OCI-LY1 (cell line): Measurements from ENCODE around the gene KLK11.

ENCODE experiments used
- H2AFZ ChIP-seq: fragments of 200-600 bp; sonication (generic), shearing (Covaris generic); 2 replicates; pipeline ENCODE4 v1.6.0; 2014; ENCODE audit warnings: antibody characterized with exemption, mild to moderate bottlenecking, low read length
- H3F3A ChIP-seq: fragments of 200-600 bp; sonication (generic), shearing (Covaris generic); 2 replicates; pipeline ENCODE4 v1.6.0; 2014; ENCODE audit warnings: mild to moderate bottlenecking, antibody characterized with exemption, low read length, moderate library complexity; ENCODE audit not compliant: insufficient read depth
- H3K27ac ChIP-seq: fragments of 200-600 bp; sonication (generic); 2 replicates; pipeline ENCODE4 v1.5.1; 2014; ENCODE audit warnings: low read length, mixed run types, mild to moderate bottlenecking, low read depth; ENCODE audit not compliant: poor library complexity, severe bottlenecking
- H3K27me3 ChIP-seq: fragments of 200-600 bp; sonication (generic); 2 replicates; pipeline ENCODE4 v1.6.0; 2014; ENCODE audit warnings: antibody characterized with exemption, mild to moderate bottlenecking, low read length, moderate library complexity; ENCODE audit not compliant: insufficient read depth
- H3K36me3 ChIP-seq: fragments of 200-600 bp; sonication (generic); 2 replicates; pipeline ENCODE4 v1.6.1; 2014; ENCODE audit warnings: mild to moderate bottlenecking, antibody characterized with exemption, low read length, moderate library complexity, mixed read lengths; ENCODE audit not compliant: insufficient read depth
- H3K4me1 ChIP-seq: fragments of 200-600 bp; sonication (generic); 2 replicates; pipeline ENCODE4 v1.5.1; 2014; ENCODE audit warnings: mild to moderate bottlenecking, low read length, moderate library complexity; ENCODE audit not compliant: insufficient read depth, severe bottlenecking
- H3K4me2 ChIP-seq: fragments of 200-600 bp; sonication (generic), shearing (Covaris generic); 2 replicates; pipeline ENCODE4 v1.6.1; 2014; ENCODE audit warnings: low read length
- H3K4me3 ChIP-seq: fragments of 200-600 bp; sonication (generic); 2 replicates; pipeline ENCODE4 v1.5.1; 2014; ENCODE audit warnings: low read length, low read depth, mild to moderate bottlenecking, mixed read lengths; ENCODE audit not compliant: poor library complexity, severe bottlenecking
- H3K79me2 ChIP-seq: fragments of 200-600 bp; shearing (Covaris generic); 2 replicates; pipeline ENCODE4 v1.6.1; 2016; ENCODE audit warnings: mixed run types, low read length, mixed read lengths; ENCODE audit not compliant: insufficient read depth
- H3K9ac ChIP-seq: fragments of 200-600 bp; sonication (generic), shearing (Covaris generic); 2 replicates; pipeline ENCODE4 v1.6.1; 2014; ENCODE audit warnings: mild to moderate bottlenecking, low read length, mixed read lengths
- H3K9me2 ChIP-seq: fragments of 200-600 bp; sonication (generic), shearing (Covaris generic); 2 replicates; pipeline ENCODE4 v1.6.1; 2014; ENCODE audit warnings: low read depth, mild to moderate bottlenecking, low read length, mixed read lengths
- H3K9me3 ChIP-seq: fragments of 200-600 bp; shearing (Covaris generic); 2 replicates; pipeline ENCODE4 v1.6.1; 2014; ENCODE audit warnings: low read length, mixed read lengths
- H4K20me1 ChIP-seq: fragments of 200-600 bp; sonication (generic), shearing (Covaris generic); 2 replicates; pipeline ENCODE4 v1.6.0; 2016; ENCODE audit warnings: mild to moderate bottlenecking, low read length; ENCODE audit not compliant: insufficient read depth
- EZH2 ChIP-seq: fragments of 200-600 bp; sonication (generic), shearing (Covaris generic); IDR thresholded peaks from 2 replicates; pipeline ENCODE4 v1.8.0; 2017; ENCODE audit warnings: borderline replicate concordance, mixed run types, mild to moderate bottlenecking, antibody characterized with exemption, low read length, moderate library complexity, mixed read lengths
- TF ChIP-seq, protein P1 (sequence below): fragments of 200-600 bp; sonication (generic), shearing (Covaris generic); IDR thresholded peaks from 2 replicates; pipeline ENCODE4 v1.5.1; 2017; ENCODE audit warnings: mild to moderate bottlenecking, antibody characterized with exemption, low read length, moderate library complexity, mixed read lengths

The KLK11 gene

DNA sequence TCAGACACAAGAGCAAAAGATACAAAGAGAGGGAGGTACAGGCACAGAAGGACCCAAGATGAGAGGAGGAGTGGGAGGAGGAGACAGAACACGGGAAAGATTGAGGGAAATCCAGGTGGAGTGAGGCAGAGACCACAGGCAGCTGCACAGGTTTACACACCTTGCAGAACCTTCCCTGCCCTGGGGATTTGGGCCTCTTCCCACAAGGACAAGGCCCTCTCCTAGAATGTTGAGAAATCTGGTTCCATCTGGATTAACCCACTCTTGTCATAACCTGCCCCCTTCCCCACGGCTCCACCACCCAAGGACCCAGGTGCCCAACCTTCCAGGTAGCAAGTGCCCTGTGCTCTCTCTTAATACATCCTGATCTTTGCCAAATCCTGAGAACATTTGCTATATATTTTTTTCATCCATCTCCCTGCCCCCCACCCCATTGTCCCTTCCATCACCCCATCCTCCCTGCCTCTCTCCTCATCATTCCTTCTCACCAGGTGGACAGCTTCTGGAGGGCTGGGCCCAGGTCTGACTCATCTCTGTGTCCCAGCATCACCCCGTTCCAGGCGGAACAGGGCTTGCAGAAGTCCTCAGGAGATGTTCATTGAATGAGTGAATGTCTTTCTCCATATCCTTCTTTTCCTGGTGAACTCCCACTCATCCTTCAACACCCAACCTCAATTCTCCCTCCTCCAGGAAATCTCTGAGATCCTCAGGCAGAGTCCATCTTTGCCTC lies 16.2 kb downstream of the KLK11 start:
- H3K27ac ChIP-seq = no peak overlapping the region
- H3K79me2 ChIP-seq = no peaks in the 10 kb centered on the region
- H3K9ac ChIP-seq = no peak overlapping the region
- H3K9me2 ChIP-seq = no peaks in the 10 kb centered on the region
- H3K4me1 ChIP-seq = no peaks in the 10 kb centered on the region
- no peak overlapping the region for H3K4me2 ChIP-seq
- H3K4me3 ChIP-seq = no peak overlapping the region
- TF ChIP-seq, protein P1, sequence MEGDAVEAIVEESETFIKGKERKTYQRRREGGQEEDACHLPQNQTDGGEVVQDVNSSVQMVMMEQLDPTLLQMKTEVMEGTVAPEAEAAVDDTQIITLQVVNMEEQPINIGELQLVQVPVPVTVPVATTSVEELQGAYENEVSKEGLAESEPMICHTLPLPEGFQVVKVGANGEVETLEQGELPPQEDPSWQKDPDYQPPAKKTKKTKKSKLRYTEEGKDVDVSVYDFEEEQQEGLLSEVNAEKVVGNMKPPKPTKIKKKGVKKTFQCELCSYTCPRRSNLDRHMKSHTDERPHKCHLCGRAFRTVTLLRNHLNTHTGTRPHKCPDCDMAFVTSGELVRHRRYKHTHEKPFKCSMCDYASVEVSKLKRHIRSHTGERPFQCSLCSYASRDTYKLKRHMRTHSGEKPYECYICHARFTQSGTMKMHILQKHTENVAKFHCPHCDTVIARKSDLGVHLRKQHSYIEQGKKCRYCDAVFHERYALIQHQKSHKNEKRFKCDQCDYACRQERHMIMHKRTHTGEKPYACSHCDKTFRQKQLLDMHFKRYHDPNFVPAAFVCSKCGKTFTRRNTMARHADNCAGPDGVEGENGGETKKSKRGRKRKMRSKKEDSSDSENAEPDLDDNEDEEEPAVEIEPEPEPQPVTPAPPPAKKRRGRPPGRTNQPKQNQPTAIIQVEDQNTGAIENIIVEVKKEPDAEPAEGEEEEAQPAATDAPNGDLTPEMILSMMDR = no peak
- no peak for TF ChIP-seq EZH2
- no peaks in the 10 kb centered on the region for H4K20me1 ChIP-seq
- no peak overlapping the region for H2AFZ ChIP-seq
- no peaks in the 10 kb centered on the region for H3K27me3 ChIP-seq
- no peaks in the 10 kb centered on the region for H3K9me3 ChIP-seq
- H3K36me3 ChIP-seq = no peaks in the 10 kb centered on the region
- H3F3A ChIP-seq = no peaks in the 10 kb centered on the region

DNA sequence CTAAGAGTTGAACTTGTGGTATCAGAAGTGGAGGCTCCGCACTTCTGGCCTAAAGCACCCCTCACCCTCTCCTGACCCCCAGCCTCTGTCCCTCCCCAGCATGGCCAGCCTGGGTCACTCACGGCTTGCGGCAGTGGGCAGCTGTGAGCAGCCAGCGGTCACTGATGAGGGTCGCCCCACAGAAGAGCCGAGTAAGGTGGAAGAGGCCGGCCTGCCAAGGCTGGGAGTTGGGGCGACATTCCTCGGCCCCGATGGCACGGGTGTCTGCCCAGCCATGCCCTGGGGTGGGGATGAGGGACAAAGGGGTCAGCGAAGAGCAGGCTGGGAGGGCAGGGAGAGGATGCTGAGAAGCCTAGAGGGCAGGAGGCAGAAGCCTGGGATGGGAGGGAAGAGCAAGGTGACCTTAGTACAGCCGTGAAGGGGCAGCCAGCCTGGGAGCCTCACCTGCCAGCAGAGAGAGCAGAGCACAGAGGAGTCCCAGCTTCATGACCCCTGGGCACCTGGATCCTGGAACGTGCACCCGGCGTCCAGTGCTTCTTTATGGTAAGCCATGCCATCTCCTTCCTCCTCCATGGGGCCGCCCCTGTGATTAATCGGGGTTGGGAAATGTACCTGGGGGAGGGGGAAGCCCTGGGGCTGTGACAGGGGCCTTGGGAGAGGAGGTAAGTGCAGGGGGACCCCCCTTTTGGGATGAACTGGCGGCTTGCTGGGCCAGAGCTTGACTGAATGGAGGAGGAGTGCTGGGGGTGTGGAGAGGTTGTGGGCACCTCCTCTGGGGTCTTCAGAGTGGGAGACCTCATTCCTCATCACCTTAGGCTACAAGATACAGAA lies 17.1 kb downstream of the KLK11 start:
- no peaks in the 10 kb centered on the region for H4K20me1 ChIP-seq
- no peak overlapping the region for H2AFZ ChIP-seq
- H3F3A ChIP-seq = no peaks in the 10 kb centered on the region
- no peaks in the 10 kb centered on the region for H3K79me2 ChIP-seq
- no peaks in the 10 kb centered on the region for H3K27me3 ChIP-seq
- H3K9me3 ChIP-seq = no peaks in the 10 kb centered on the region
- no peak overlapping the region for H3K4me3 ChIP-seq
- no peaks in the 10 kb centered on the region for H3K4me1 ChIP-seq
- TF ChIP-seq, protein P1 = no peak
- no peak for TF ChIP-seq EZH2
- H3K27ac ChIP-seq = no peak overlapping the region
- no peak overlapping the region for H3K9ac ChIP-seq
- H3K36me3 ChIP-seq = no peaks in the 10 kb centered on the region
- H3K4me2 ChIP-seq = no peak overlapping the region
- no peaks in the 10 kb centered on the region for H3K9me2 ChIP-seq

DNA sequence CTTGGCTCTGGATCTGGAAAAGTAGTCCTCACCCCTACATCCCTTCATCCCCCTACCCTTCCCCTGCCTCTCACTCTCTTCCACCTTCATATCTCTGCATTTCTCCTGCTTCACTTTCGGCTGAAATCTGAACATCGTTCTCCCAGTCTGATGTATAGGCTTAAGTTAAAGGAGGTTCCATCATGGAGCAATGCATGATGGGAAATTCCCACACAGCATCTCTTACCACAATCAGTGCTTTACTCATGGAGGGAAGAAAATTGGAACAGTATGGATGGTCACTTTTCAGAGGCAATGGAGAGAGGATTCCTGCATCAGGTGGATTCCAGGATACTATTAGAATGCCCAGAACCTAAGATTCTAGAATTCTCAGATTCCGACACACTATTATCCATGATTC lies 18.9 kb downstream of the KLK11 start:
- Histone ChIP-seq H3K4me1 (no peaks in the 10 kb centered on the region), H3K27me3 (no peaks in the 10 kb centered on the region), H3F3A (no peaks in the 10 kb centered on the region), H3K27ac (no peak overlapping the region), H3K4me3 (no peak overlapping the region), H3K9ac (no peak overlapping the region), H3K9me3 (no peaks in the 10 kb centered on the region), H3K4me2 (no peak overlapping the region), H2AFZ (no peak overlapping the region), H3K36me3 (no peaks in the 10 kb centered on the region), H3K79me2 (no peaks in the 10 kb centered on the region), H4K20me1 (no peaks in the 10 kb centered on the region), H3K9me2 (no peaks in the 10 kb centered on the region)
- no peak for TF ChIP-seq EZH2
- TF ChIP-seq, protein P1 = no peak
